ENCODE results near the gene TFAP2A. TPM values are rescaled to one million over a fixed set of nuclear protein-coding genes. Genes with fewer than 3 reads are reported as not detected.

Gene TFAP2A
- polyA plus RNA-seq, 1 donor from 2014 or later, result 0.78 TPM

DNA sequence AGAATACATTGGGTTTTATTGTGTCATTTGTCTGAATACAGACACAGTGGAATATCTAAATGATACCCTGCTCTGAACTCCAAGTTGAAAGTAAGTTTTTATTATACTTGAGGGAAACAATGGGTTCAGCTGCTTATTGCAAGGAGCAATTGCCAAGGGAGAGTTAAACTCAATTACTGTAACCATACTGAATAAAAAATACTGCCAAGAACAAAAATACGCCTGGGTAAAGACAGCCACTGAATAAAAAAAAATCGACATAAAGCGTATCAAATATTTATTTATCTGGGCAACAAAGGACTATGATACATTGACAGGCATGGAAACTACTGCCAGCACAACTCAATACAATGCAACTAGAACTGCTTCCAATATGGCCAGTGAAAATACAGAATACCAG is 18.1 kb downstream of the TFAP2A start:
- Histone ChIP-seq H3K9me2 (ENCODE audit: insufficient read depth, low read length) (no peaks in the 10 kb centered on the region), H3F3A (ENCODE audit: insufficient read depth, low read length, poor library complexity, severe bottlenecking) (no peaks in the 10 kb centered on the region), H3K4me3 (ENCODE audit: low read length) (no peak overlapping the region), H3K4me2 (ENCODE audit: low read length) (no peak overlapping the region), H2AFZ (ENCODE audit: low read depth, low read length) (no peak overlapping the region), H3K9ac (ENCODE audit: low read length) (no peak overlapping the region), H3K27ac (ENCODE audit: low read length) (no peak overlapping the region), H3K36me3 (ENCODE audit: insufficient read depth, low read length) (no peaks in the 10 kb centered on the region), H3K9me3 (ENCODE audit: low read length) (no peaks in the 10 kb centered on the region), H3K79me2 (replicated peaks; ENCODE audit: insufficient read depth, low read length) (no peaks in the 10 kb centered on the region), H4K20me1 (ENCODE audit: insufficient read depth) (no peaks in the 10 kb centered on the region), H3K27me3 (ENCODE audit: insufficient read depth, low read depth, low read length) (peaks cover 99% of the 10 kb centered on the region)
- TF ChIP-seq POLR2AphosphoS5 (IDR thresholded peaks at IDR 0.05) (no peak), SMC3 (conservative IDR thresholded peaks at IDR 0.05; ENCODE audit: poor library complexity) (no peak)

DNA sequence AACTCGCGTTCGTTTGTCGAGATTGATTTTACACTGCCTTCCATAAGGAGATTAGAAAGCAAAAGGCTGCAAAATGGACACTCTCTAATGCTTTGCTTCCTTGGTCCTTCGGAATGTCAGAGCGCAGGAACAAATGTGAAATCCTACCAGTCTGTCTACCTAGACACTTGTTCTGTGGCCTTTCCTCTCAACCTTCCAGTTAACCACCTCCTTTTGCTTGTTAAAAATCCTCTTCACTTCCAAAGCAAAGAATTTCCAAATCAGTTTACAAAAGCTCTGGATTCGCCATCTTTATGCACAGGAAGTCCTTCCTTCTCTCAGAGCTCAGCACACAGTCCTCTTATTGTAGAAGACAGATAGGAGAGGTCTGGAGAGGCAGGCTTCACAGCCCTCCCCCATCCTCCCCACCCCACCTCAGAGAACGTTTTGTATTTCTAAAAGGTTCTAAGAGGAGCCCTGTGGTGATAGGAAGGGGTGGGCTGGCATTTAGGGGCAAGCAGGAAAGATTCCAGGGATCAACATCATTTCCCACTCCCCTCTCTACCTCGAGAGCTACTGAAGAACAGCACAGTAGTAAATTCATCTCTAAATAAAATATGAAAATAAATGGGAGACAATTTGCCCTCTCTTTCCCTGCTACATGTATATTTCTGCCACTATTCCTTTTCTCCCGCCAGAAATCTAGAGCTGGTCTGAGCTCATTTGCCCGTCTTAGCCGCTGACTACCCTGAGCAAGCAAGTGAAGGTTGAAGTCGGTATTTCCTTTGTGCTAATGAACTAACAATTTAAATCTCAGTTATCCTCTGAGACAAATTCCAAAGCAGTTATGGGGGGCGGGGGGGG is 18.9 kb downstream of the TFAP2A start:
- H2AFZ ChIP-seq (ENCODE audit: low read depth, low read length), result no peak overlapping the region
- H3F3A ChIP-seq (ENCODE audit: insufficient read depth, low read length, poor library complexity, severe bottlenecking), result no peaks in the 10 kb centered on the region
- no peaks in the 10 kb centered on the region for H3K9me3 ChIP-seq (ENCODE audit: low read length)
- H3K9me2 ChIP-seq (ENCODE audit: insufficient read depth, low read length), result no peaks in the 10 kb centered on the region
- no peak overlapping the region for H3K4me2 ChIP-seq (ENCODE audit: low read length)
- H3K9ac ChIP-seq (ENCODE audit: low read length), result no peak overlapping the region
- no peak overlapping the region for H3K27ac ChIP-seq (ENCODE audit: low read length)
- H3K36me3 ChIP-seq (ENCODE audit: insufficient read depth, low read length), result no peaks in the 10 kb centered on the region
- no peaks in the 10 kb centered on the region for H4K20me1 ChIP-seq (ENCODE audit: insufficient read depth)
- no peak overlapping the region for H3K4me3 ChIP-seq (ENCODE audit: low read length)
- peaks cover 99% of the 10 kb centered on the region for H3K27me3 ChIP-seq (ENCODE audit: insufficient read depth, low read depth, low read length)
- peak; percentile 9 for TF ChIP-seq POLR2AphosphoS5 (IDR thresholded peaks at IDR 0.05)
- TF ChIP-seq SMC3 (conservative IDR thresholded peaks at IDR 0.05; ENCODE audit: poor library complexity), result no peak
- H3K79me2 ChIP-seq (replicated peaks; ENCODE audit: insufficient read depth, low read length), result no peaks in the 10 kb centered on the region

DNA sequence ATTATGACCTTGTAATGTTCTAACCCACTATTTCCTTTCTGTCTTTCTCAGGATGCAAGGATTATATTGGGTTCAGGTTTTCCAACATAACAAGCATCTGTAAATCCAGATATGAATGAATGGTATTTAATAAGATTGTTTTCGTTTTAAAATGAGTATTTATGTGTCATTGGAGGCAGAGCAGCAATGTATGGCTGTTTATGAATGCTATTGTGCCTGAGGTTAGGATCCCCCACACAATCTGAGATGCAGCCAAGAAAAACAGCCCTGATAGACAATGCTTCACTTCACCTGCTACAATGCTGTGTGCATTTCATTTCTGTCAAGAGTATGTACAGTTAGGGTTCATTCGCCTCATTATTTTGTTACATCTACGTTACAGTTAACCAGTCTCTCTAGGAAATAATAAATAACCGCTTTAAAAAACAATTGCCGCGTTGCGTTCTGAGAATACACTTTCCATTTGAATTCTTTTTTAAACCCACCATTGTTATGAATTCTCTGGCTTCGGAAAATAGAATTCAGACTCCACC is 19.6 kb downstream of the TFAP2A start:
- Histone ChIP-seq H3K4me2 (ENCODE audit: low read length) (no peak overlapping the region), H3K27ac (ENCODE audit: low read length) (no peak overlapping the region), H3K9me3 (ENCODE audit: low read length) (no peaks in the 10 kb centered on the region), H3K4me3 (ENCODE audit: low read length) (no peak overlapping the region), H3K79me2 (replicated peaks; ENCODE audit: insufficient read depth, low read length) (no peaks in the 10 kb centered on the region), H3K36me3 (ENCODE audit: insufficient read depth, low read length) (no peaks in the 10 kb centered on the region), H3K9ac (ENCODE audit: low read length) (no peak overlapping the region), H3F3A (ENCODE audit: insufficient read depth, low read length, poor library complexity, severe bottlenecking) (no peaks in the 10 kb centered on the region), H3K27me3 (ENCODE audit: insufficient read depth, low read depth, low read length) (peaks cover 99% of the 10 kb centered on the region), H3K9me2 (ENCODE audit: insufficient read depth, low read length) (no peaks in the 10 kb centered on the region), H4K20me1 (ENCODE audit: insufficient read depth) (no peaks in the 10 kb centered on the region), H2AFZ (ENCODE audit: low read depth, low read length) (no peak overlapping the region)
- peak; percentile 50 for TF ChIP-seq POLR2AphosphoS5 (IDR thresholded peaks at IDR 0.05)
- no peak for TF ChIP-seq TAF1 (IDR thresholded peaks at IDR 0.05; ENCODE audit: low read depth)

DNA sequence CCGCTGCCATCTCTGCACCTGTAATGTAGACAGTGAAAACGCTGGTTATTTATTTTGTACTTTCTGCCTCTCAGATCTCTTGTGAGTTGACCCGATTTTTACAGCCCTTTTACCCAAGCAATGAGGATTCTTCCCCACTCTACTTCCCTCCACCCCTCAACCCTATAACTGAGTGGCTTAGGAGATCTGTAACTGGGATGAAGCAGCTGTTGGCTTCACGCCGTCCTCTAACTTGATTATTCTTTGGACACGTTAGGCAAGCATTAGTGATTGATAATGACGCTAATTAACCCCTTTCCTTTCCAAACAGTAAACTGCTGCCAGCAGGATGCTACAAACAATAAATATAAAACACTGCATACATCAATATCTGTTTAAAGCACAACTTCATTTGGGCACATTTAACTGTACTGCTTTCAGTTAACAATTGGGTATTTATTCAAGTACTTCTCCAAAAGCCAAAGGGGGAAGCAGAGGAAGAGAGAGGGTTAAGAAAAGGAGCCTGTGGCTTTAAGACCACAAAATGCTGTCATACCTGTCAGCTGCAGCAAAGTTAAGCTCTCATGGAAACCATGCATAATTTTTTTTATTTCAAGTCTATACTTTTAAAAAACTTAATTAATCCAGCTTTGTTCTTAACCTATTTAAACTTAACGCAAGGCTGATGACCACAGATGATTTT is 21.2 kb downstream of the TFAP2A start:
- Histone ChIP-seq H3K36me3 (ENCODE audit: insufficient read depth, low read length) (no peaks in the 10 kb centered on the region), H3K79me2 (replicated peaks; ENCODE audit: insufficient read depth, low read length) (no peaks in the 10 kb centered on the region), H3F3A (ENCODE audit: insufficient read depth, low read length, poor library complexity, severe bottlenecking) (no peaks in the 10 kb centered on the region), H3K9ac (ENCODE audit: low read length) (no peak overlapping the region), H3K27me3 (ENCODE audit: insufficient read depth, low read depth, low read length) (peaks cover 99% of the 10 kb centered on the region), H3K4me2 (ENCODE audit: low read length) (no peak overlapping the region), H3K9me2 (ENCODE audit: insufficient read depth, low read length) (no peaks in the 10 kb centered on the region), H3K9me3 (ENCODE audit: low read length) (no peaks in the 10 kb centered on the region), H3K4me3 (ENCODE audit: low read length) (no peak overlapping the region), H4K20me1 (ENCODE audit: insufficient read depth) (no peaks in the 10 kb centered on the region), H2AFZ (ENCODE audit: low read depth, low read length) (no peak overlapping the region), H3K27ac (ENCODE audit: low read length) (no peak overlapping the region)
- no peak for TF ChIP-seq SMC3 (conservative IDR thresholded peaks at IDR 0.05; ENCODE audit: poor library complexity)
- no peak for TF ChIP-seq POLR2AphosphoS5 (IDR thresholded peaks at IDR 0.05)
- TF ChIP-seq RAD21 (conservative IDR thresholded peaks at IDR 0.05), result no peak
- TF ChIP-seq, protein P1, sequence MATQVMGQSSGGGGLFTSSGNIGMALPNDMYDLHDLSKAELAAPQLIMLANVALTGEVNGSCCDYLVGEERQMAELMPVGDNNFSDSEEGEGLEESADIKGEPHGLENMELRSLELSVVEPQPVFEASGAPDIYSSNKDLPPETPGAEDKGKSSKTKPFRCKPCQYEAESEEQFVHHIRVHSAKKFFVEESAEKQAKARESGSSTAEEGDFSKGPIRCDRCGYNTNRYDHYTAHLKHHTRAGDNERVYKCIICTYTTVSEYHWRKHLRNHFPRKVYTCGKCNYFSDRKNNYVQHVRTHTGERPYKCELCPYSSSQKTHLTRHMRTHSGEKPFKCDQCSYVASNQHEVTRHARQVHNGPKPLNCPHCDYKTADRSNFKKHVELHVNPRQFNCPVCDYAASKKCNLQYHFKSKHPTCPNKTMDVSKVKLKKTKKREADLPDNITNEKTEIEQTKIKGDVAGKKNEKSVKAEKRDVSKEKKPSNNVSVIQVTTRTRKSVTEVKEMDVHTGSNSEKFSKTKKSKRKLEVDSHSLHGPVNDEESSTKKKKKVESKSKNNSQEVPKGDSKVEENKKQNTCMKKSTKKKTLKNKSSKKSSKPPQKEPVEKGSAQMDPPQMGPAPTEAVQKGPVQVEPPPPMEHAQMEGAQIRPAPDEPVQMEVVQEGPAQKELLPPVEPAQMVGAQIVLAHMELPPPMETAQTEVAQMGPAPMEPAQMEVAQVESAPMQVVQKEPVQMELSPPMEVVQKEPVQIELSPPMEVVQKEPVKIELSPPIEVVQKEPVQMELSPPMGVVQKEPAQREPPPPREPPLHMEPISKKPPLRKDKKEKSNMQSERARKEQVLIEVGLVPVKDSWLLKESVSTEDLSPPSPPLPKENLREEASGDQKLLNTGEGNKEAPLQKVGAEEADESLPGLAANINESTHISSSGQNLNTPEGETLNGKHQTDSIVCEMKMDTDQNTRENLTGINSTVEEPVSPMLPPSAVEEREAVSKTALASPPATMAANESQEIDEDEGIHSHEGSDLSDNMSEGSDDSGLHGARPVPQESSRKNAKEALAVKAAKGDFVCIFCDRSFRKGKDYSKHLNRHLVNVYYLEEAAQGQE (IDR thresholded peaks at IDR 0.05; ENCODE audit: borderline replicate concordance), result no peak
- no peak for TF ChIP-seq TAF1 (IDR thresholded peaks at IDR 0.05; ENCODE audit: low read depth)
- no peak for TF ChIP-seq MXI1 (conservative IDR thresholded peaks at IDR 0.05; ENCODE audit: poor library complexity, severe bottlenecking)
- TF ChIP-seq EZH2 (IDR thresholded peaks at IDR 0.05; ENCODE audit: borderline replicate concordance, insufficient read depth, low read length, poor library complexity, severe bottlenecking), result no peak
- TF ChIP-seq EP300 (conservative IDR thresholded peaks at IDR 0.05; ENCODE audit: poor library complexity, severe bottlenecking), result no peak
- TF ChIP-seq, protein P2, sequence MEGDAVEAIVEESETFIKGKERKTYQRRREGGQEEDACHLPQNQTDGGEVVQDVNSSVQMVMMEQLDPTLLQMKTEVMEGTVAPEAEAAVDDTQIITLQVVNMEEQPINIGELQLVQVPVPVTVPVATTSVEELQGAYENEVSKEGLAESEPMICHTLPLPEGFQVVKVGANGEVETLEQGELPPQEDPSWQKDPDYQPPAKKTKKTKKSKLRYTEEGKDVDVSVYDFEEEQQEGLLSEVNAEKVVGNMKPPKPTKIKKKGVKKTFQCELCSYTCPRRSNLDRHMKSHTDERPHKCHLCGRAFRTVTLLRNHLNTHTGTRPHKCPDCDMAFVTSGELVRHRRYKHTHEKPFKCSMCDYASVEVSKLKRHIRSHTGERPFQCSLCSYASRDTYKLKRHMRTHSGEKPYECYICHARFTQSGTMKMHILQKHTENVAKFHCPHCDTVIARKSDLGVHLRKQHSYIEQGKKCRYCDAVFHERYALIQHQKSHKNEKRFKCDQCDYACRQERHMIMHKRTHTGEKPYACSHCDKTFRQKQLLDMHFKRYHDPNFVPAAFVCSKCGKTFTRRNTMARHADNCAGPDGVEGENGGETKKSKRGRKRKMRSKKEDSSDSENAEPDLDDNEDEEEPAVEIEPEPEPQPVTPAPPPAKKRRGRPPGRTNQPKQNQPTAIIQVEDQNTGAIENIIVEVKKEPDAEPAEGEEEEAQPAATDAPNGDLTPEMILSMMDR (IDR thresholded peaks at IDR 0.05; ENCODE audit: poor library complexity, severe bottlenecking), result no peak

Measured in neural cell (in vitro differentiated cells).